CD4-positive, alpha-beta memory T cell (primary cell): ENCODE measurements around the gene DNAJB2. TPM values are rescaled to one million over a fixed set of nuclear protein-coding genes. Genes with fewer than 3 reads are reported as not detected.

Experiments
- CTCF ChIA-PET: fragments of 350-600 bp; sonication (Branson Sonifier 250); formaldehyde crosslinking; loops from one replicate; lab custom pipeline; 2021; ENCODE audit warnings: inconsistent platforms; ENCODE audit not compliant: partially characterized antibody; lab: Charles Lee
- POLR2A ChIA-PET: fragments of 350-600 bp; sonication (Branson Sonifier 250); formaldehyde crosslinking; loops from one replicate; lab custom pipeline; 2021; ENCODE audit not compliant: partially characterized antibody; lab: Charles Lee
- DNase-seq, 5 donors: peaks; one replicate each; pipeline versions ENCODE4 v3.0.0 to v3.0.0-alpha.2; 2020 to 2022; ENCODE audit warnings: mixed read lengths in 1 of 5
- H3K27ac ChIP-seq: one replicate; pipeline ENCODE4 v1.7.0; 2013; ENCODE audit warnings: low read depth, low read length
- H3K27me3 ChIP-seq: 2 replicates; pipeline ENCODE4 v1.7.0; 2013; ENCODE audit warnings: mild to moderate bottlenecking, low read length, moderate library complexity; ENCODE audit not compliant: insufficient read depth
- H3K36me3 ChIP-seq: 2 replicates; pipeline ENCODE4 v1.7.0; 2013; ENCODE audit warnings: mild to moderate bottlenecking, low read length, moderate library complexity; ENCODE audit not compliant: insufficient read depth
- H3K4me1 ChIP-seq: 2 replicates; pipeline ENCODE4 v1.7.0; 2013; ENCODE audit warnings: mild to moderate bottlenecking, low read length, moderate library complexity; ENCODE audit not compliant: insufficient read depth
- H3K4me3 ChIP-seq, 2 donors: one replicate each; pipeline ENCODE4 v1.7.0; 2013; ENCODE audit warnings: low read length in 2 of 2, mild to moderate bottlenecking in 1 of 2
- H3K9me3 ChIP-seq, 2 donors: one replicate each; pipeline ENCODE4 v1.7.0; 2013; ENCODE audit warnings: low read length in 2 of 2, control low read depth in 1 of 2; ENCODE audit not compliant: control insufficient read depth in 1 of 2
- H3K27ac Mint-ChIP-seq, 7 donors: one replicate each; pipeline ENCODE4 v1.8.0; 2020 to 2021; ENCODE audit warnings: mixed read lengths in 7 of 7, mild to moderate bottlenecking in 6 of 7, inconsistent platforms in 3 of 7, moderate library complexity in 3 of 7
- H3K27me3 Mint-ChIP-seq, 2 donors: one replicate each; pipeline ENCODE4 v1.8.0; 2020 to 2021; ENCODE audit warnings: mixed read lengths in 2 of 2
- H3K36me3 Mint-ChIP-seq, 2 donors: one replicate each; pipeline ENCODE4 v1.8.0; 2020 to 2021; ENCODE audit warnings: mixed read lengths in 2 of 2, inconsistent platforms in 1 of 2, mild to moderate bottlenecking in 1 of 2
- H3K4me1 Mint-ChIP-seq, 4 donors: one replicate each; pipeline ENCODE4 v1.8.0; 2020 to 2021; ENCODE audit warnings: mixed read lengths in 4 of 4, mild to moderate bottlenecking in 1 of 4
- H3K4me3 Mint-ChIP-seq, 8 donors: one replicate each; pipeline ENCODE4 v1.8.0; 2020 to 2021; ENCODE audit warnings: mixed read lengths in 8 of 8, mild to moderate bottlenecking in 7 of 8, moderate library complexity in 6 of 8, inconsistent platforms in 3 of 8
- H3K9me3 Mint-ChIP-seq, 8 donors: one replicate each; pipeline ENCODE4 v1.8.0; 2020 to 2021; ENCODE audit warnings: mixed read lengths in 8 of 8, mild to moderate bottlenecking in 5 of 8, inconsistent platforms in 3 of 8, moderate library complexity in 1 of 8
- intact Hi-C: fragments of 100-400 bp; cut with micrococcal nuclease; formaldehyde crosslinking; loops from one replicate; pipeline ENCODE4 v1.15.1; 2023
- polyA plus RNA-seq, 2 donors: library from polyadenylated mRNA; unstranded; fragments of 300-500 nt; fragmentation: Illumina TruSeq; gene quantifications; one replicate each; pipeline ENCODE4 v1.2.3, GENCODE V29; 2021
- total RNA-seq, 2 experiments: library from RNA; stranded (reverse); gene quantifications; one replicate each; pipeline ENCODE4 v1.2.3, GENCODE V29; 2021

DNAJB2 gene
- total and polyA plus RNA-seq, 4 experiments from 2014 or later = 4.1 to 117 (median 58.6) TPM

GRCh38 chr2:219281588-219281987 lies 2.4 kb downstream of the DNAJB2 start:
- no peaks in the 10 kb centered on the region for H3K9me3 Mint-ChIP-seq

GRCh38 chr2:219282375-219282774 lies 3.2 kb downstream of the DNAJB2 start:
- Mint-ChIP-seq H3K27me3 (no peaks in the 10 kb centered on the region), H3K9me3 (no peaks in the 10 kb centered on the region), H3K4me1 (peaks cover 15 to 49% (median 40%) of the 10 kb centered on the region in 4 donors), H3K4me3 (no peak overlapping the region), H3K27ac (peak overlapping the region in 6 of 7 donors; percentile 39 to 100 (median 74)), H3K36me3 (peaks cover 34 to 62% of the 10 kb centered on the region in 2 donors)
- no peaks in the 10 kb centered on the region for H3K27me3 ChIP-seq
- H3K27ac ChIP-seq = no peak overlapping the region
- no peaks in the 10 kb centered on the region for H3K9me3 ChIP-seq
- no peak for DNase-seq
- peaks cover 53% of the 10 kb centered on the region for H3K36me3 ChIP-seq
- peaks cover 38% of the 10 kb centered on the region for H3K4me1 ChIP-seq
- H3K4me3 ChIP-seq = no peak overlapping the region
- intact Hi-C loops = no loop called here
- POLR2A ChIA-PET = interaction anchor here (0.6 to 10.9 kb wide), 5 partner anchors 10 to 76 kb away, joined by 3 to 338 read pairs (median 64); partner anchors contain the start of genes ANKZF1, ATG9A, GLB1L and STK16
- CTCF ChIA-PET = interaction anchor here (1.2 to 14.0 kb wide), 4 partner anchors 11 to 123 kb away, joined by 3 to 208 read pairs (median 8); no protein-coding TSS in a partner anchor

More at GRCh38 chr2:219281588-219281987, 2.4 kb downstream of the DNAJB2 start:
- Mint-ChIP-seq H3K4me3 (peak overlapping the region in 1 of 8 donors; percentile 34), H3K27ac (peak overlapping the region; percentile 47 to 100 (median 99)), H3K36me3 (peaks cover 34 to 60% of the 10 kb centered on the region in 2 donors), H3K4me1 (peaks cover 17 to 51% (median 42%) of the 10 kb centered on the region in 4 donors), H3K27me3 (no peaks in the 10 kb centered on the region)
- ChIA-PET CTCF (interaction anchor here (1.3 to 14.0 kb wide), 5 partner anchors 12 to 122 kb away, joined by 3 to 208 read pairs (median 9); partner anchors contain the start of genes GLB1L and STK16), POLR2A (interaction anchor here (1.2 to 10.9 kb wide), 6 partner anchors 11 to 105 kb away, joined by 4 to 338 read pairs (median 64); partner anchors contain the start of genes ABCB6, ANKZF1, ATG9A and CNPPD1)
- DNase-seq = peak in 1 of 5 donors; percentile 26
- intact Hi-C loops = no loop called here
- H3K27me3 ChIP-seq = no peaks in the 10 kb centered on the region
- peaks cover 40% of the 10 kb centered on the region for H3K4me1 ChIP-seq
- no peak overlapping the region for H3K4me3 ChIP-seq
- peaks cover 53% of the 10 kb centered on the region for H3K36me3 ChIP-seq
- no peaks in the 10 kb centered on the region for H3K9me3 ChIP-seq
- H3K27ac ChIP-seq = peak overlapping the region; percentile 98

GRCh38 chr2:219282943-219283581 lies 3.9 kb downstream of the DNAJB2 start:
- H3K27ac ChIP-seq = no peak overlapping the region
- intact Hi-C loops = no loop called here
- no peak overlapping the region for H3K4me3 ChIP-seq
- H3K27me3 Mint-ChIP-seq = no peaks in the 10 kb centered on the region
- peaks cover 34 to 63% of the 10 kb centered on the region in 2 donors for H3K36me3 Mint-ChIP-seq
- no peaks in the 10 kb centered on the region for H3K9me3 Mint-ChIP-seq
- ChIA-PET POLR2A (interaction anchor here (0.6 to 10.9 kb wide), 6 partner anchors 9 to 52 kb away, joined by 3 to 338 read pairs (median 38); partner anchors contain the start of genes ANKZF1, ATG9A, GLB1L and STK16), CTCF (interaction anchor here (1.0 to 14.0 kb wide), 4 partner anchors 10 to 123 kb away, joined by 3 to 208 read pairs (median 9); no protein-coding TSS in a partner anchor)
- peak in 1 of 5 donors; percentile 18 for DNase-seq
- H3K4me1 ChIP-seq = peaks cover 31% of the 10 kb centered on the region
- H3K4me1 Mint-ChIP-seq = peaks cover 9 to 42% (median 33%) of the 10 kb centered on the region in 4 donors
- H3K27me3 ChIP-seq = no peaks in the 10 kb centered on the region
- H3K4me3 Mint-ChIP-seq = peak overlapping the region in 1 of 8 donors; percentile 25
- H3K36me3 ChIP-seq = peaks cover 53% of the 10 kb centered on the region
- H3K27ac Mint-ChIP-seq = peak overlapping the region in 5 of 7 donors; percentile 2 to 87 (median 57)
- no peaks in the 10 kb centered on the region for H3K9me3 ChIP-seq

GRCh38 chr2:219284501-219285372 lies 5.6 kb downstream of the DNAJB2 start:
- Mint-ChIP-seq H3K4me3 (no peak overlapping the region), H3K27ac (peak overlapping the region in 1 of 7 donors; percentile 48), H3K36me3 (peaks cover 33 to 59% of the 10 kb centered on the region in 2 donors), H3K27me3 (no peaks in the 10 kb centered on the region), H3K4me1 (peaks cover 3 to 29% (median 21%) of the 10 kb centered on the region in 4 donors), H3K9me3 (no peaks in the 10 kb centered on the region)
- Histone ChIP-seq H3K27me3 (no peaks in the 10 kb centered on the region), H3K4me1 (peaks cover 19% of the 10 kb centered on the region), H3K27ac (no peak overlapping the region), H3K4me3 (no peak overlapping the region), H3K9me3 (no peaks in the 10 kb centered on the region), H3K36me3 (peaks cover 53% of the 10 kb centered on the region)
- intact Hi-C loops = no loop called here
- ChIA-PET POLR2A (interaction anchor here (2.9 to 10.9 kb wide), 2 partner anchors 11 to 33 kb away, joined by 13 to 338 read pairs; partner anchors contain the start of genes TUBA4A and TUBA4B), CTCF (interaction anchor here (1.4 to 14.0 kb wide), 3 partner anchors 9 to 65 kb away, joined by 3 to 208 read pairs (median 13); no protein-coding TSS in a partner anchor)
- peak in 1 of 5 donors; percentile 35 for DNase-seq

- no peak overlapping the region for H3K4me3 ChIP-seq
- POLR2A ChIA-PET = interaction anchor here (1.0 to 10.9 kb wide), 3 partner anchors 10 to 67 kb away, joined by 3 to 338 read pairs (median 13); partner anchors contain the start of genes ABCB6, TUBA4A and TUBA4B
- no peaks in the 10 kb centered on the region for H3K27me3 ChIP-seq
- Mint-ChIP-seq H3K27me3 (no peaks in the 10 kb centered on the region), H3K36me3 (peaks cover 30 to 53% of the 10 kb centered on the region in 2 donors), H3K4me3 (no peak overlapping the region), H3K4me1 (peaks cover 0 to 23% (median 16%) of the 10 kb centered on the region in 4 donors), H3K27ac (peak overlapping the region in 2 of 7 donors; percentile 75 to 77), H3K9me3 (no peaks in the 10 kb centered on the region)
- no peaks in the 10 kb centered on the region for H3K9me3 ChIP-seq
- peaks cover 53% of the 10 kb centered on the region for H3K36me3 ChIP-seq
- H3K4me1 ChIP-seq = peaks cover 13% of the 10 kb centered on the region
- no peak for DNase-seq
- intact Hi-C loops = no loop called here
- CTCF ChIA-PET = interaction anchor here (14.0 kb wide), 1 partner anchor 8 kb away, joined by 208 read pairs; no protein-coding TSS in a partner anchor
- H3K27ac ChIP-seq = no peak overlapping the region
Measured at GRCh38 chr2:219285373-219285735, 6.2 kb downstream of the DNAJB2 start.

- no peak overlapping the region for H3K4me3 ChIP-seq
- intact Hi-C loops = no loop called here
- no peaks in the 10 kb centered on the region for H3K9me3 ChIP-seq
- H3K27me3 Mint-ChIP-seq = no peaks in the 10 kb centered on the region
- H3K27ac ChIP-seq = no peak overlapping the region
- POLR2A ChIA-PET = interaction anchor here (1.0 to 10.9 kb wide), 6 partner anchors 9 to 67 kb away, joined by 3 to 338 read pairs (median 4); partner anchors contain the start of genes ABCB6, ANKZF1, ATG9A and TUBA4A
- no peak overlapping the region for H3K4me3 Mint-ChIP-seq
- no peaks in the 10 kb centered on the region for H3K9me3 Mint-ChIP-seq
- peaks cover 7% of the 10 kb centered on the region for H3K4me1 ChIP-seq
- peaks cover 48% of the 10 kb centered on the region for H3K36me3 ChIP-seq
- peaks cover 0 to 17% (median 13%) of the 10 kb centered on the region in 4 donors for H3K4me1 Mint-ChIP-seq
- peak overlapping the region in 2 of 7 donors; percentile 42 to 85 for H3K27ac Mint-ChIP-seq
- CTCF ChIA-PET = interaction anchor here (1.1 to 14.0 kb wide), 3 partner anchors 7 to 13 kb away, joined by 4 to 208 read pairs (median 4); no protein-coding TSS in a partner anchor
- peaks cover 28 to 48% of the 10 kb centered on the region in 2 donors for H3K36me3 Mint-ChIP-seq
- DNase-seq = peak in 1 of 5 donors; percentile 24
- H3K27me3 ChIP-seq = no peaks in the 10 kb centered on the region
Measured at GRCh38 chr2:219285894-219286425, 6.8 kb downstream of the DNAJB2 start.
